Muscle of leg (tissue), 16 donors: ENCODE results near the gene CPLANE2. TPM values are rescaled to one million over a fixed set of nuclear protein-coding genes. Genes with fewer than 3 reads are reported as not detected.

ENCODE experiments used
- DNase-seq: peaks from one replicate; pipeline ENCODE4 v3.0.0; 2013
- H3K27ac ChIP-seq: one replicate; pipeline ENCODE4 v1.5.1; 2013; ENCODE audit warnings: mild to moderate bottlenecking, low read length, control low read depth
- H3K27me3 ChIP-seq: one replicate; pipeline ENCODE4 v1.6.1; 2013; ENCODE audit warnings: low read length; ENCODE audit not compliant: control insufficient read depth, insufficient read depth
- H3K36me3 ChIP-seq: one replicate; pipeline ENCODE4 v1.6.1; 2013; ENCODE audit warnings: low read length; ENCODE audit not compliant: control insufficient read depth, insufficient read depth
- H3K4me1 ChIP-seq: one replicate; pipeline ENCODE4 v1.6.1; 2013; ENCODE audit warnings: low read length; ENCODE audit not compliant: control insufficient read depth, insufficient read depth
- H3K4me3 ChIP-seq: one replicate; pipeline ENCODE4 v1.5.1; 2013; ENCODE audit warnings: low read length, control low read depth
- H3K9me3 ChIP-seq: replicated peaks from 2 replicates; pipeline ENCODE4 v1.6.1; 2013; ENCODE audit warnings: low read depth, low read length; ENCODE audit not compliant: control insufficient read depth
- WGBS: methylation state at CpG from one replicate; pipeline ENCODE4 v1.1.5; 2013; ENCODE audit warnings: missing lambda C conversion rate; ENCODE audit not compliant: insufficient coverage; 5-methylcytosine and 5-hydroxymethylcytosine counted together
- long read RNA-seq, 11 donors: transcript quantifications; one replicate each; lab custom pipeline, GENCODE V29; 2026
- polyA plus RNA-seq, 8 donors: library from polyadenylated mRNA; unstranded; fragments of 120-200 nt; gene quantifications; one replicate each; pipeline versions ENCODE4 v1.2.1 to v1.2.3, GENCODE V29; 2013; ENCODE audit warnings: inconsistent platforms in 1 of 8, low replicate concordance in 1 of 8; ENCODE audit not compliant: insufficient read length in 8 of 8, insufficient read depth in 1 of 8
- total RNA-seq: library from RNA; stranded (reverse); fragments of 120-200 nt; gene quantifications from one replicate; pipeline ENCODE4 v1.2.4, GENCODE V29; 2013

Gene CPLANE2, protein sequence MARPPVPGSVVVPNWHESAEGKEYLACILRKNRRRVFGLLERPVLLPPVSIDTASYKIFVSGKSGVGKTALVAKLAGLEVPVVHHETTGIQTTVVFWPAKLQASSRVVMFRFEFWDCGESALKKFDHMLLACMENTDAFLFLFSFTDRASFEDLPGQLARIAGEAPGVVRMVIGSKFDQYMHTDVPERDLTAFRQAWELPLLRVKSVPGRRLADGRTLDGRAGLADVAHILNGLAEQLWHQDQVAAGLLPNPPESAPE
- 2.7 TPM for total RNA-seq
- 1 to 10 TPM; 1.7 to 3.4 (median 2.8) TPM for polyA plus RNA-seq
- long read RNA-seq, donor 1, partial matches to known transcripts: 0 of 2 reads
- long read RNA-seq, donor 1, other reads (novel, unspliced or antisense): 0 of 2 reads
- long read RNA-seq, donor 2: 0 reads
- long read RNA-seq, donor 3: 0 reads
- long read RNA-seq, donor 4, partial matches to known transcripts: 0 of 1 reads
- long read RNA-seq, donor 4, other reads (novel, unspliced or antisense): 0 of 1 reads
- long read RNA-seq, donor 5: 0 reads
- long read RNA-seq, donor 6: 0 reads
- long read RNA-seq, donor 7, partial matches to known transcripts: 0 of 1 reads
- long read RNA-seq, donor 7, other reads (novel, unspliced or antisense): 0 of 1 reads
- long read RNA-seq, donor 8: 0 reads
- long read RNA-seq, donor 9: 0 reads
- long read RNA-seq, donor 10, partial matches to known transcripts: 0 of 1 reads
- long read RNA-seq, donor 10, other reads (novel, unspliced or antisense): 0 of 1 reads
- long read RNA-seq, donor 11: 0 reads

DNA sequence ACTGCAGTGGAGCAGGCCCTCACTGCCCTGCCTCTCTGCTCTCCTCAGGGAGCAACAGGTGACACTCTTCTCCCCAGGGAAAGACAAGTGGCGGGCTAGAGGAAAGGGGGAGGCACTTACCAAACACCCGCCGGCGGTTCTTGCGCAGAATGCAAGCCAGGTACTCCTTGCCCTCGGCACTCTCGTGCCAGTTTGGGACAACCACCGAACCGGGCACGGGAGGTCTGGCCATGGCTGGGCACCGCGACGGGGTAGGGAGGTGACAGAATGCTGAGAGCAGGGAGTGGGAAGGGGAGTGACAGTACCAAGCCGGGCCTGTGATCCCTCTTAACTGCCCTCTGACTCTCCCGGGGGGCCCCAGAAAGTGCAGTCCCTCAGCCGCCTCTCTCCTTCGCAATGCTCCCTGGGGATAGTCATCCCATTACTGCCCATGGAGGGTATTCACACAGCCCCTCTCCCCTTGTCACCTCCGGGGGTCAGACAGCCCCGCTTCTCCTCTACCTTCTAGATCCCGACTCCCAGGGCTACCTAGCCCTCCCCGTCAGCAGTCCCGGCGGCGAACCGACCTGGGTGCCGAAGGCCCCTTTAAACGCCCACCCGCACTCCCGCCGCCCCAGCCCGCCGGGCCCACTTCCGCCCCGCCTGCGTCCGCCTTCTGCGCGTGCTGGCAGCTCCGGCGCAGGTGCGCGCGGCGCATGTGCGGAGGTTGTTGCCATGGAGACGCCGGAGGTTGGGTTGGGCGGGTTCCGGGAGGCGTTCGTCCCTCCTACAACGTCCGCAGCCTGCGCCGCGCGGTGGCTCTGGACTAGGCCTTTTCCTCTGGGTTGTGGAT, at the start of gene CPLANE2:
Gene CPLANE2 (minus strand): TSS at position 673 of the 832 bp plus-strand sequence. CDS start 441 bp downstream, at position 232.
- Histone ChIP-seq H3K4me3 (peak within 1 kb of the TSS; percentile 71), H3K4me1 (peaks cover 34% of the 10 kb centered on the region), H3K36me3 (no peaks in the 10 kb centered on the region), H3K9me3 (no peaks in the 10 kb centered on the region), H3K27ac (peak within 1 kb of the TSS; percentile 82), H3K27me3 (no peaks in the 10 kb centered on the region)
- DNase-seq: peak; percentile 97
- under 1% methylated on average over 56 of the region's 57 CpGs for WGBS

- WGBS: 71% methylated on average over 1 of the region's 4 CpGs
- Histone ChIP-seq H3K27ac (no peak overlapping the region), H3K9me3 (no peaks in the 10 kb centered on the region), H3K4me3 (no peak overlapping the region), H3K36me3 (peaks cover 26% of the 10 kb centered on the region), H3K4me1 (no peaks in the 10 kb centered on the region), H3K27me3 (no peaks in the 10 kb centered on the region)
- DNase-seq: no peak
Measured at GRCh38 chr1:16286122-16286521, 49.1 kb upstream of the CPLANE2 start.

- WGBS: no CpG with 5 or more reads among the region's 2 CpGs
- no peak overlapping the region for H3K4me3 ChIP-seq
- H3K27me3 ChIP-seq: no peaks in the 10 kb centered on the region
- H3K27ac ChIP-seq: no peak overlapping the region
- H3K4me1 ChIP-seq: no peaks in the 10 kb centered on the region
- no peak for DNase-seq
- H3K36me3 ChIP-seq: peaks cover 11% of the 10 kb centered on the region
- H3K9me3 ChIP-seq: no peaks in the 10 kb centered on the region
Measured at GRCh38 chr1:16281765-16282164, 44.8 kb upstream of the CPLANE2 start.

DNA sequence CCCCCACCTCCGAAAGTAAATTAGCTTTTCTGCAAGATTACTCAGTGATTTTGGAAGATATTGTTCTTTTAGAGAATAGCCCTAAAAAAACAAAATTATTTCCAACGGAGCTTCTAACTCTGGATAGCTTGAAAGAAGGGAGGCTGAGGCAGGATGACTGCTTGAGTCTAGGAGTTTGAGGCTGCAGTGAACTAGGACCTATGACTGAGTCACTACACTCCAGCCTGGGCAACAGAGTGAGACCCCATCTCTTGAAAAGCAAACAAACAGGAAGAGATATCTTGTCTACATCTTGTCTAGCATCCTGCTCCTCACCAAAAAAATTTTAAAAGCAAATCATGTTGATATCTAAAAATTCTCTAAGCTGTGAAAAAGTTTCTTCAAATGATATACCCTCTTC, 42.2 kb upstream of the CPLANE2 start:
- H3K9me3 ChIP-seq: no peaks in the 10 kb centered on the region
- no peaks in the 10 kb centered on the region for H3K27me3 ChIP-seq
- H3K27ac ChIP-seq: no peak overlapping the region
- H3K4me3 ChIP-seq: no peak overlapping the region
- no peaks in the 10 kb centered on the region for H3K36me3 ChIP-seq
- 80% methylated on average over 1 of the region's 2 CpGs for WGBS
- DNase-seq: no peak
- no peaks in the 10 kb centered on the region for H3K4me1 ChIP-seq

DNA sequence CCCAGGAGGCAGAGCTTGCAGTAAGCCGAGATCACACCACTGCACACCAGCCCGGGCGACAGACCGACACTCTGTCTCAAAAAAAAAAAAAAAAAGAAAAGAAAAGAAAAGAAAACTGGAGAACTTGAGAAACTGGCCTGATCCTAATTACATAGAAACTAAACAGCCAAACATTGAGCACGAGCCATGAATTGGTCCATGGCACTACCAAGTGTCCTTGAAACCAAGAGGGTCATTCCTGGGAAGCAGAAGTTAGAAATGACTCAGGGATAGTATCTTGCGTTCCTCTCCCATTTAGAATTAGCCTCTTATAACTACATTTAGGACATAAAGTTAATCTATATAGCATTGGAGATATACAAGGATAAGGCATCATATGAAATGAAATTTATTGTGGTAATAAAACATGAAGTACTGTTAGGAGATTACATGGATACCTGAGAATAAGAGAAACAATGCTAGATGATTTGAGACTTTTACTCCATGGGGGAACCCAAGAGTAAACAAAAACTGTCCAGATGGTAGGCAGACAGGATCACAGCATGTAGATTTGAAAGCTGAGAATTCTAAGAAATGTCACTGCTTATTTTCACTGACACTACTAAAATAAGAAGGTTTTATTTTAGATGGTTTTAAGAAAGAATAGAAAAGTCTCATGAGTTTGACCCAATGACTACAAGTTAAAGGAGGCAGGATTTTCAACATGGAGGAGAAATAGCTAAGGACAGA, 39.5 kb upstream of the CPLANE2 start:
- H3K27me3 ChIP-seq: no peaks in the 10 kb centered on the region
- H3K27ac ChIP-seq: no peak overlapping the region
- H3K4me3 ChIP-seq: no peak overlapping the region
- no CpG with 5 or more reads among the region's 6 CpGs for whole genome bisulfite sequencing
- DNase-seq: no peak
- H3K36me3 ChIP-seq: no peaks in the 10 kb centered on the region
- H3K9me3 ChIP-seq: no peaks in the 10 kb centered on the region
- H3K4me1 ChIP-seq: no peaks in the 10 kb centered on the region

GRCh38 chr1:16275591-16275990, 38.6 kb upstream of the CPLANE2 start:
- Histone ChIP-seq H3K4me3 (no peak overlapping the region), H3K9me3 (no peaks in the 10 kb centered on the region), H3K36me3 (peaks cover 3% of the 10 kb centered on the region), H3K27me3 (no peaks in the 10 kb centered on the region), H3K4me1 (no peaks in the 10 kb centered on the region), H3K27ac (no peak overlapping the region)
- DNase-seq: no peak
- 100% methylated on average over 3 of the region's 7 CpGs for whole genome bisulfite sequencing

DNA sequence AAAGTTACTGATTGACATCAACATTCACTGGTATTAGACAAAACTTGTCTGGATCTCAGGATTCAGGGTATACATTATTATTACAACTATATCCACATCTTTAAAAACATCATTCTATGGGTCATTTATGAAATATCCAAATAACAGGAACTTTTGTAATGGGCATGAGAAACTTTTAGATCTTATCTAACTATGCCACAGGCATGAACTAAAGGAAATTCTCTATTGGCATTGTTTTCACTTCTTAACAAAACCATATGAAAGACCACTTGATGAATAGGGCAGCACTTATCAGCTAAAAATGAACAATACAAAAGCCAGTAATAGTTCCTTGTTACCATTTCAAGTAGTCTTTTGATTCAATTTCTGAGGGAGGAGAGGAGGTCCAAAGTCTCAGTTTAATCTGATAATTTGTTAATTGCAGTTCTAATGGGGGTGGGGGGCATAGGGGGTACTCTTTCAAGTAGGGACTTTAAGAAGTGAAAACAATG, 30.8 kb upstream of the CPLANE2 start:
- Histone ChIP-seq H3K9me3 (no peaks in the 10 kb centered on the region), H3K4me1 (no peaks in the 10 kb centered on the region), H3K36me3 (peaks cover 3% of the 10 kb centered on the region), H3K27me3 (no peaks in the 10 kb centered on the region), H3K4me3 (no peak overlapping the region), H3K27ac (no peak overlapping the region)
- DNase-seq: no peak

DNA sequence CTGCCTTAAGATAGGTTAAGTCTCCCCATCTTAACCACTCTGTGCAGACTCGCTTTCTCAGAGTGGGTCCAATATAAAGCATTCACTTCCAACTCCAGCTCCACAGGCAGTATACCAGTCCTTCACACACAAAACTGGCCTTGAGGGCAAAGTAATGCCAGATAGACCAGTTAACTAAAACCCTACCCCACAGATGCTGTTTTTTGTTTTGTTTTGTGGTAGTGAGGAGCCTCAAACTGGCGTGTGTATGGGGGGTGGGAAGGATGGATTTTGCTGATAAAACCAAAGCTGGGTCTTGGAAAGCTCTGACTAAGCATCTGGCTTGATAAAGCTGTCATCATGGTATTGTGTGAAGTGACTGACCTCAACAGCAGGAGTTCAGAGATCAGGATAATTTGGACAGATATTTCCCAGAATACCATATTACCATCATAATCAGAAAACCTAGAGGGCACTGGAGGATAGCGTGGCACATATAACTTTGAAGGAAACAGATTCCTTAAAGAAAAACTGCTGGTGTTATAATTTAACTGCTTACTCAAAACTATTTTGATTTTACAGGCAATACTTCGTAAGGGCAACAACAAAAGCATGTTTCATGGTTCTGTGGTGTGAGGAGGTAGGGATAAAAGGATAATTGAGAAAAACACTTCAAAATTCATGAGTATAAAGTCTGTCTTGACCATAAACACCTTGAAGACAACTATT, 29.6 kb upstream of the CPLANE2 start:
- no peaks in the 10 kb centered on the region for H3K4me1 ChIP-seq
- 100% methylated on average over 2 of the region's 4 CpGs for WGBS

GRCh38 chr1:16262067-16262466, 25.1 kb upstream of the CPLANE2 start:
- no peaks in the 10 kb centered on the region for H3K9me3 ChIP-seq
- no peak overlapping the region for H3K4me3 ChIP-seq
- no peak overlapping the region for H3K27ac ChIP-seq
- H3K27me3 ChIP-seq: no peaks in the 10 kb centered on the region
- no peak for DNase-seq
- peaks cover 2% of the 10 kb centered on the region for H3K36me3 ChIP-seq
- no CpG with 5 or more reads among the region's 1 CpG for WGBS
- H3K4me1 ChIP-seq: no peaks in the 10 kb centered on the region

More for the DNA sequence above, 29.6 kb upstream of the CPLANE2 start:
- no peak overlapping the region for H3K4me3 ChIP-seq
- H3K27ac ChIP-seq: no peak overlapping the region
- H3K27me3 ChIP-seq: no peaks in the 10 kb centered on the region
- H3K36me3 ChIP-seq: peaks cover 3% of the 10 kb centered on the region
- no peaks in the 10 kb centered on the region for H3K9me3 ChIP-seq
- DNase-seq: no peak
